Measurements from ENCODE around the gene ERN2. TPM values are rescaled to one million over a fixed set of nuclear protein-coding genes. Genes with fewer than 3 reads are reported as not detected.
A peak's percentile ranks its signal among the peaks of the same experiment; 100 is the strongest.

The ERN2 gene
- total RNA-seq, 1 experiment from 2014 or later, result not detected

DNA sequence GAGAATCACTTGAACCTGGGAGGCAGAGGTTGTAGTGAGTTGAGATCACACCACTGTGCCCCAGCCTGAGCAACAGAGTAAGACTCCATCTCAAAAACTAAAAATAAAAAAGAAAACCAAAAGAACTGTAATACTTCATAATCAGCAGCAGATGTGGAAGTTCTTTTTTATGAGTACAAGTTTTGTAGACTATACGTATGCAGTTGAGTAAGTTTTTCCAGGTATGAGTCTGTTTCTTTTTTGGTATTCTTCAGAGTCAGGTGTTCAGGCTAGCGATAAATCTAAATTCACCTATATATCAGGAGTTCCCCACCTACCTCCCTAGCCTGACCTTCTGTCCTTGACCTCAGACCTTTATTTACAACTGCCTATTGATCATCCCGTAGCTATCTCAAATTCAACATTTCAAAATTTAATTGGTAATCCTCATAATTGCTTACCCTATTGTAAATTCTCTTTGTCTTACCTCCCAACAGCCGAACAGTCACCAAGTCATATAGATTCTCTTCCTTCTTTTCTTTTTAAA lies 61.0 kb downstream of the ERN2 start:
- H2AFZ ChIP-seq (ENCODE audit: low read length), result no peak overlapping the region
- H3K4me1 ChIP-seq (ENCODE audit: low read length), result peaks cover 32% of the 10 kb centered on the region
- no peaks in the 10 kb centered on the region for H3K27me3 ChIP-seq (ENCODE audit: low read length)
- peaks cover 87% of the 10 kb centered on the region for H3K79me2 ChIP-seq (ENCODE audit: low read length)
- H3K27ac ChIP-seq (ENCODE audit: low read length), result peak overlapping the region; percentile 88
- no peaks in the 10 kb centered on the region for H3K9me2 ChIP-seq (replicated peaks; ENCODE audit: insufficient read depth, low read length)
- H3K4me3 ChIP-seq (ENCODE audit: low read length), result no peak overlapping the region
- H4K20me1 ChIP-seq (ENCODE audit: insufficient read depth, low read depth, low read length), result no peaks in the 10 kb centered on the region
- H3K9me3 ChIP-seq (ENCODE audit: low read length), result no peaks in the 10 kb centered on the region
- peak overlapping the region; percentile 55 for H3K4me2 ChIP-seq (ENCODE audit: low read depth, low read length, poor library complexity, severe bottlenecking)
- peak overlapping the region; percentile 37; the same call in 1 of the 2 replicates for H3K9ac ChIP-seq (ENCODE audit: low read length)
- DNase-seq, result no peak
- peaks cover 33% of the 10 kb centered on the region; the same call in 1 of the 2 replicates for H3K36me3 ChIP-seq (ENCODE audit: insufficient read depth, low read length)

DNA sequence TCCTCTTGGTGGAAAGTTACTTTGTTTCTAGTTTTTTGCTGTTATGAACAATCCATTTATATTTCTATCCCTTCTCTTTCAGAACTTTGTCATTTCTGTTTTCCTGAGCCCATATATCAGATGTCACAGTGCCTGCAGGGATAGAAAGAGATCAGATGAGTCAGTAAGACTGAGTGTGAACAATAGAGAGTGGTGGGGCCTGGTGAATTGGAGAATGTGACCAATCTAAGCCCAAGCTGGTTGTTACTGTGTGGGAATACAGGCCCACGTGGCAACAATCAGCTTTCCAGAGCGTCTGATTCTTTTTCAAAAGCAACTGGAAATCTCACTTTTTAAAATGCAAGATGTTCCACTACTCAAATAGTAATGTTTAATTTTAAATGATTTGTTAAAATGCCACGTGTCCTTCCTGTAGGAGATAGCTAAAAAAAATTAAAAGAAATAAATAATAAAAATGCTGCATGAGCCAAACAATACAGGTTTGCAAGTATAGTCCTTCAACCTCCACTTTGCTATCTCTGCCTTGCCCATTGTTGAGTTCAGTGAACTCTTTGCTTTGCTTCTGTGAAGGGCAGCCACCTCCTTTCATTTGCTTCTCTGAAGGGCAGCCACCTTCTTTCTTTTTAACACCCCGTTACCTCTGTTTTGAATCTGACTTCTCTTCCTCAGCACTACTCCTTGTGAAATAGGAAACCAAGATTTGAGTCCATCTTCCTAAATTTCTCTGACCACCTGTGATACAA lies 62.2 kb downstream of the ERN2 start:
- Histone ChIP-seq H2AFZ (ENCODE audit: low read length) (no peak overlapping the region), H3K27me3 (ENCODE audit: low read length) (no peaks in the 10 kb centered on the region), H3K27ac (ENCODE audit: low read length) (peak overlapping the region; percentile 88), H3K9me2 (replicated peaks; ENCODE audit: insufficient read depth, low read length) (no peaks in the 10 kb centered on the region), H3K9me3 (ENCODE audit: low read length) (no peaks in the 10 kb centered on the region), H3K4me1 (ENCODE audit: low read length) (peaks cover 32% of the 10 kb centered on the region), H3K36me3 (ENCODE audit: insufficient read depth, low read length) (peaks cover 45% of the 10 kb centered on the region), H3K4me2 (ENCODE audit: low read depth, low read length, poor library complexity, severe bottlenecking) (peak overlapping the region; percentile 55), H3K4me3 (ENCODE audit: low read length) (peak overlapping the region; percentile 30), H3K79me2 (ENCODE audit: low read length) (peaks cover 91% of the 10 kb centered on the region), H3K9ac (ENCODE audit: low read length) (peak overlapping the region; percentile 37), H4K20me1 (ENCODE audit: insufficient read depth, low read depth, low read length) (no peaks in the 10 kb centered on the region)
- DNase-seq, result peak; percentile 44

DNA sequence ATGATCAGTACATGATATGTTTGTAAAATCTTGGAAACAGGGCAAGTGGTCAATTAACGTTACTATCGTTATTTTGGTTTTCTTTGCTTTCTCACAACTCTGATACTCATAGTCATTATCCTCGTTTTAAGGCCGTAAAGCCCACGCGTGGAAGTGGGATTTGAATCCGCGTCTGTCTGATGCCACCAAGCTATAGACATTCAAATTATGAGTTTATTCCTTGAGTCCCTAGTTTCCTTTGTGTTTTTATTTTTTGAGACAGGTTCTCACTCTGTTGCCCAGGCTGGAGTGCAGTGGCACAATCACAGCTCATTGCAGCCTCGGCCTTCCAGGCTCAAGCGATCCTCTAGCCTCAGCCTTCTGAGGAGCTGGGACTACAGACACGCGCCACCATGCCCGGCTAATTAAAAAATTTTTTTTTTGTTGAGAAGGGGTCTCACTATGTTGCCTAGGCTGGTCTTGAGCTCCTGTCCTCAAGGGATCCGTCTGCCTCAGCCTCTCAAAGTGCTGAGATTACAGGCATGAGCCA lies 70.7 kb downstream of the ERN2 start:
- H4K20me1 ChIP-seq (ENCODE audit: insufficient read depth, low read depth, low read length), result no peaks in the 10 kb centered on the region
- peak overlapping the region; percentile 95 for H3K4me3 ChIP-seq (ENCODE audit: low read length)
- peaks cover 81% of the 10 kb centered on the region for H3K79me2 ChIP-seq (ENCODE audit: low read length)
- peaks cover 25% of the 10 kb centered on the region for H3K36me3 ChIP-seq (ENCODE audit: insufficient read depth, low read length)
- no peak overlapping the region for H2AFZ ChIP-seq (ENCODE audit: low read length)
- peak overlapping the region; percentile 93 for H3K9ac ChIP-seq (ENCODE audit: low read length)
- DNase-seq, result no peak
- peak overlapping the region; percentile 77; the same call in 1 of the 2 replicates for H3K27ac ChIP-seq (ENCODE audit: low read length)
- peak overlapping the region; percentile 88 for H3K4me2 ChIP-seq (ENCODE audit: low read depth, low read length, poor library complexity, severe bottlenecking)
- H3K9me2 ChIP-seq (replicated peaks; ENCODE audit: insufficient read depth, low read length), result no peaks in the 10 kb centered on the region
- H3K9me3 ChIP-seq (ENCODE audit: low read length), result no peaks in the 10 kb centered on the region
- H3K4me1 ChIP-seq (ENCODE audit: low read length), result peaks cover 24% of the 10 kb centered on the region
- H3K27me3 ChIP-seq (ENCODE audit: low read length), result no peaks in the 10 kb centered on the region

DNA sequence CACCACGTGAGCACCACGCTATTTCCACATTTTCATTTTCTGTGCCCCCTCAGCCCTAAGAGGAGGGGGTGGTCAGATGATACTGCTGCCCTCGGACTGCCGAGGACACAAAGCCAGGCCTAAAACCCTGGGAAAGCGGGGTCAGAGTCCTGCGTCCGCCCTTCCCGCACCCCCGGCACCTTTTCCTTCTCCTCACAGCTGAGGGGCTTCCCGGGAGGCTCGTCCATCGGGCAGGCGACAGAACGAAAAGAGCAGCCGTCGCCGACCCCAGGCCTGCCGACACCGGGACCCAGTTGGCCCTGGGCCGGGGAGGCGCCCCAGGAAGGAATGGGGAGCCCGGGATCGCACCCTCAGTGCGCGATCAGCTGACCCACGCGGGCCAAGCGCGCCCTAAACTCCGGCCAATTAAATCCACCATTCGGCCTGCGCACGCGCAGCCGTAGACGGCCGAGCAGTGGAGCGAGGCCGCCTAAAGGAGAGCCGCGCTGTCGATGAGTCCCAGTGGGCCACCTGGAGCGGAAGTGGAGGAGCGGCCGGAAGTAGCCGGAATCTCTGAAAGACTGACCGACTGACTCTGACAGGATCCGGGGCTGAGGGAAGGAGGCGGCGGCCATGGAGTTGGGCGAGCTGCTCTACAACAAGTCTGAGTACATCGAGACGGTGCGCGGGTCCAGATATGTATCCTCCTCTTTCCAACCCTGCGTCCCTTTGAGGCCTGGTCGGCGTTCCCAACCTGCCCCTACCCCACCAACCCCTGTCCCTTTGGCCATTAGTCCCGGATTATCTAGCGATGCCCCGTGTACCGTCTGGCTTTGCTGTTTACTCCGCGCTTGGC lies 71.9 kb downstream of the ERN2 start, which contains the start of the genes DCTN5 and PALB2:
Gene DCTN5 (plus strand): TSS at position 536 of the 835 bp plus-strand sequence. CDS start 77 bp downstream, at position 613.
Gene PALB2 (minus strand): TSS at position 380 of the 835 bp plus-strand sequence. CDS start 153 bp downstream, at position 227.
- Histone ChIP-seq H3K27me3 (ENCODE audit: low read length) (no peaks in the 10 kb centered on the region), H4K20me1 (ENCODE audit: insufficient read depth, low read depth, low read length) (no peaks in the 10 kb centered on the region), H3K4me2 (ENCODE audit: low read depth, low read length, poor library complexity, severe bottlenecking) (peak within 1 kb of the TSS; percentile 88), H3K9me2 (replicated peaks; ENCODE audit: insufficient read depth, low read length) (no peaks in the 10 kb centered on the region), H3K27ac (ENCODE audit: low read length) (peak within 1 kb of the TSS; percentile 77), H3K9ac (ENCODE audit: low read length) (peak within 1 kb of the TSS; percentile 93), H3K79me2 (ENCODE audit: low read length) (peaks cover 69% of the 10 kb centered on the region), H3K4me1 (ENCODE audit: low read length) (peaks cover 24% of the 10 kb centered on the region), H3K4me3 (ENCODE audit: low read length) (peak within 1 kb of the TSS; percentile 95), H3K9me3 (ENCODE audit: low read length) (no peaks in the 10 kb centered on the region), H3K36me3 (ENCODE audit: insufficient read depth, low read length) (peaks cover 14% of the 10 kb centered on the region), H2AFZ (ENCODE audit: low read length) (peak within 1 kb of the TSS; percentile 68)
- peak; percentile 98 for DNase-seq

DNA sequence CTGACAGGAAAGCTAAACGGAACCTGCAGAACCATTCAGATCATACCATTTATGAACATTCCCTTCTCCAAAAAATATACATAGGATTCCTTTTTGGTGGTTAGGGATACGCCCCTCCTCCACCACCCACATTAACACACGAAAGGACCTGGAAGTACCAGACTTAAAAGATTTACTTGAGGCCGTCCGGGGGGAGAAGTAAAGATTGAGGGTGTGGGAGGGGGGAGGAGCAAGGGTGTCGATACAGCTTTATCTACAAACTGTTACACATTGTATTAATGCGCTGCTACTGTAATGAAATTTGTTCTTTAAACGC lies 72.4 kb downstream of the ERN2 start:
- H3K27me3 ChIP-seq (ENCODE audit: low read length), result no peaks in the 10 kb centered on the region
- no peaks in the 10 kb centered on the region for H3K9me3 ChIP-seq (ENCODE audit: low read length)
- H3K4me3 ChIP-seq (ENCODE audit: low read length), result peak overlapping the region; percentile 95
- H3K4me2 ChIP-seq (ENCODE audit: low read depth, low read length, poor library complexity, severe bottlenecking), result peak overlapping the region; percentile 81
- peak; percentile 55 for DNase-seq
- H3K36me3 ChIP-seq (ENCODE audit: insufficient read depth, low read length), result peaks cover 12% of the 10 kb centered on the region
- H3K4me1 ChIP-seq (ENCODE audit: low read length), result peaks cover 24% of the 10 kb centered on the region
- H4K20me1 ChIP-seq (ENCODE audit: insufficient read depth, low read depth, low read length), result no peaks in the 10 kb centered on the region
- peak overlapping the region; percentile 56; the same call in 1 of the 2 replicates for H3K27ac ChIP-seq (ENCODE audit: low read length)
- H3K9me2 ChIP-seq (replicated peaks; ENCODE audit: insufficient read depth, low read length), result no peaks in the 10 kb centered on the region
- H3K9ac ChIP-seq (ENCODE audit: low read length), result peak overlapping the region; percentile 93
- H2AFZ ChIP-seq (ENCODE audit: low read length), result peak overlapping the region; percentile 64
- H3K79me2 ChIP-seq (ENCODE audit: low read length), result peaks cover 68% of the 10 kb centered on the region

Other genes with a start within 250 kb of the ERN2 start
- 109 and 123 TPM in 2 replicates for gene GGA2, start 202.7 kb downstream of the ERN2 start, total RNA-seq (2014; rRNA removed; shearing (Covaris generic); ENCODE audit: low replicate concordance)
- 25.5 and 27.9 TPM in 2 replicates for gene EARS2, start 155.9 kb downstream of the ERN2 start, total RNA-seq (2014; rRNA removed; shearing (Covaris generic); ENCODE audit: low replicate concordance)
- gene UBFD1, start 155.5 kb downstream of the ERN2 start, total RNA-seq (2014; rRNA removed; shearing (Covaris generic); ENCODE audit: low replicate concordance), result 43.1 and 69.5 TPM in 2 replicates
- gene NDUFAB1, start 116.9 kb downstream of the ERN2 start, total RNA-seq (2014; rRNA removed; shearing (Covaris generic); ENCODE audit: low replicate concordance), result 134 and 193 TPM in 2 replicates
- 10.3 and 19.7 TPM in 2 replicates for gene PALB2, start 71.9 kb downstream of the ERN2 start, total RNA-seq (2014; rRNA removed; shearing (Covaris generic); ENCODE audit: low replicate concordance)
- 35.6 and 51.4 TPM in 2 replicates for gene DCTN5, start 71.8 kb downstream of the ERN2 start, total RNA-seq (2014; rRNA removed; shearing (Covaris generic); ENCODE audit: low replicate concordance)
- gene PLK1, start 34.3 kb downstream of the ERN2 start, total RNA-seq (2014; rRNA removed; shearing (Covaris generic); ENCODE audit: low replicate concordance), result 36.8 and 41.7 TPM in 2 replicates
- not detected in 2 replicates for gene CHP2, start 41.8 kb upstream of the ERN2 start, total RNA-seq (2014; rRNA removed; shearing (Covaris generic); ENCODE audit: low replicate concordance)
- gene PRKCB, start 122.8 kb upstream of the ERN2 start, total RNA-seq (2014; rRNA removed; shearing (Covaris generic); ENCODE audit: low replicate concordance), result 9.0 and 21.7 TPM in 2 replicates